Measurements from ENCODE around the gene CCDC102B. TPM values are rescaled to one million over a fixed set of nuclear protein-coding genes. Genes with fewer than 3 reads are reported as not detected.

Gene CCDC102B
- 34.2 and 74.9 TPM in 2 replicates for total RNA-seq

GRCh38 chr18:68797871-68798270, at the start of gene CCDC102B:
CCDC102B (plus strand) TSS chr18:68798080; CDS start chr18:68836764, 38,684 bp downstream.

Other genes starting within 250 kb of the CCDC102B start
- gene TMX3, start 83.0 kb upstream of the CCDC102B start, total RNA-seq: 73.5 and 100 TPM in 2 replicates

Measured in dermis lymphatic vessel endothelial cell (primary cell).